ENCODE data around the gene RALGAPB. TPM values are rescaled to one million over a fixed set of nuclear protein-coding genes. Genes with fewer than 3 reads are reported as not detected.

RALGAPB gene
- total RNA-seq (2021; ENCODE audit: unreplicated experiment) (24.0 TPM), Bru-seq, nascent RNA (percentile 82 among the genes with signal in this experiment), BruChase-seq, experiment 1, labeled RNA remaining after a 6-hour chase (percentile 83 among the genes with signal in this experiment), BruChase-seq, experiment 2, labeled RNA remaining after a 2-hour chase (percentile 85 among the genes with signal in this experiment)
- polyA plus RNA-seq (2012): 10.2 and 10.8 TPM in 2 replicates
- long read RNA-seq, full-length matches to known transcripts: 4 of 18 reads
- long read RNA-seq, partial matches to known transcripts: 7 of 18 reads
- long read RNA-seq, other reads (novel, unspliced or antisense): 7 of 18 reads

DNA sequence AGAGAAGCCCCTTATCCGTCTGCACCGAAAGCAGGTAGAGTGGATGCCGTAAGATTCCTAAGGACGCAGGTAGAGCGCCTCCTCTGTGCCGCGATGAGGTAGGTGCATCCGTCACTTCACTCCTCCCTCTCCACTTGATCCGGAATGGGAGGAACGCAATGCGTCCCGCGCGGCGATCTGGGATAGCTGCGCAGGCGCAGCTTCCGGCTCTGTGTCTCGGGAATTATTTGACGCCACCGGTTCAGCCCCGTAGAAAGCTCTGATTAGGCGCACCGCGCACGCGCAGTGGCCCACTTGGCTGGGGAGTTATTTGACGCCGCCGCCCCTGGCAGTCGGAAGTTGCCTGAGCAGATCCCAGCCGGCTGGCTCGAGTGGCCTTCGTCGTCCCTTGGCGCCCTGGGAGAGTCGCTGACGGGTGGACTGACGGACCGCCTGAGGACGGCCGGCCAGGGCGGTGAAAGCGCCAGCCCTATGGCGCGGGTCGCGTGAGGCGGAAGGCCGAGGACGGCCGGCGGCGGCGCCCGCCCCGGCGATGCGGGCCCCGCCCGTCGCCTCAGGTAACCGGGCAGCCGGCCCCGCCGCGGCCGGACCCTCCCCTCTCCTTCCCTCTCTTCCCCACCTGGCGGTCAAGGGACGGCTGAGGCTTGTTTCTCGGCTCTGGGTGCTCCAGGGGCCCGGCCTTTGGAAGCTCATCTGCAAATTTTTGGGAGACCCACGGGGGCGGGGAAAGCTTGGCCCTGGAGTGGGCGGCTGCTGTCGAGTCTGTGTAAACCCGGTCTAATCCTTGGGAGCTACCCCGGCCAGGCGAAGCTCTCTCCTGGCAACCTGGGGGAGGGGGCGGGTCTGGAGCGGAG lies at the start of gene RALGAPB:
RALGAPB (plus strand) TSS at position 331 of the 854 bp plus-strand sequence. CDS start 15,590 bp downstream, outside the sequence.
- H3K4me2 ChIP-seq (ENCODE audit: low read length): peak within 1 kb of the TSS; percentile 88
- no peaks in the 10 kb centered on the region for H4K20me1 ChIP-seq (ENCODE audit: insufficient read depth)
- intact Hi-C loops (cut with micrococcal nuclease): no loop called here
- peak within 1 kb of the TSS; percentile 78 for H3K9ac ChIP-seq (ENCODE audit: low read length)
- H3K4me1 ChIP-seq (ENCODE audit: control insufficient read depth in 1 of 2, insufficient read depth in 2 of 2, low read length in 2 of 2): peaks cover 10 to 17% of the 10 kb centered on the region in 2 experiments; a peak in 3 of 4 replicates
- no peaks in the 10 kb centered on the region; a peak in 1 of 4 replicates for H3K9me3 ChIP-seq (ENCODE audit: control insufficient read depth in 1 of 2, insufficient read depth in 1 of 2, low read depth in 1 of 2, low read length in 2 of 2)
- H3K36me3 ChIP-seq (ENCODE audit: control insufficient read depth in 1 of 2, insufficient read depth in 2 of 2, low read length in 2 of 2): no peaks in the 10 kb centered on the region
- CTCF ChIA-PET: interaction anchor here (0.6 to 2.2 kb wide), 5 partner anchors 13 to 38 kb away, joined by 3 to 14 read pairs (median 7); partner anchors contain the start of gene SNHG17
- ATAC-seq (peak; percentile 96), DNase-seq (ENCODE audit: low read depth, low spot score) (peak; percentile 98)
- no TSS peak for BruUV-seq (replicated peaks)
- H3K4me3 ChIP-seq (replicated peaks in 1 of 2; ENCODE audit: low read depth in 1 of 2, low read length in 2 of 2): peak within 1 kb of the TSS; percentile 76 to 90
- H3K27ac ChIP-seq (ENCODE audit: low read depth, low read length): peak within 1 kb of the TSS; percentile 85
- H2AFZ ChIP-seq (ENCODE audit: low read depth, low read length, poor library complexity, severe bottlenecking): no peak within 1 kb of the TSS
- peak; percentile 56 for TF ChIP-seq TCF7L2 (IDR thresholded peaks at IDR 0.05; ENCODE audit: borderline replicate concordance, extremely low read depth, insufficient read depth, insufficient read length)
- TF ChIP-seq EZH2phosphoT487 (IDR thresholded peaks at IDR 0.05; ENCODE audit: borderline replicate concordance): no peak
- peak; percentile 4 for TF ChIP-seq YY1 (IDR thresholded peaks at IDR 0.05; ENCODE audit: extremely low read depth, insufficient replicate concordance, low read depth, low read length)
- TF ChIP-seq, protein P1, sequence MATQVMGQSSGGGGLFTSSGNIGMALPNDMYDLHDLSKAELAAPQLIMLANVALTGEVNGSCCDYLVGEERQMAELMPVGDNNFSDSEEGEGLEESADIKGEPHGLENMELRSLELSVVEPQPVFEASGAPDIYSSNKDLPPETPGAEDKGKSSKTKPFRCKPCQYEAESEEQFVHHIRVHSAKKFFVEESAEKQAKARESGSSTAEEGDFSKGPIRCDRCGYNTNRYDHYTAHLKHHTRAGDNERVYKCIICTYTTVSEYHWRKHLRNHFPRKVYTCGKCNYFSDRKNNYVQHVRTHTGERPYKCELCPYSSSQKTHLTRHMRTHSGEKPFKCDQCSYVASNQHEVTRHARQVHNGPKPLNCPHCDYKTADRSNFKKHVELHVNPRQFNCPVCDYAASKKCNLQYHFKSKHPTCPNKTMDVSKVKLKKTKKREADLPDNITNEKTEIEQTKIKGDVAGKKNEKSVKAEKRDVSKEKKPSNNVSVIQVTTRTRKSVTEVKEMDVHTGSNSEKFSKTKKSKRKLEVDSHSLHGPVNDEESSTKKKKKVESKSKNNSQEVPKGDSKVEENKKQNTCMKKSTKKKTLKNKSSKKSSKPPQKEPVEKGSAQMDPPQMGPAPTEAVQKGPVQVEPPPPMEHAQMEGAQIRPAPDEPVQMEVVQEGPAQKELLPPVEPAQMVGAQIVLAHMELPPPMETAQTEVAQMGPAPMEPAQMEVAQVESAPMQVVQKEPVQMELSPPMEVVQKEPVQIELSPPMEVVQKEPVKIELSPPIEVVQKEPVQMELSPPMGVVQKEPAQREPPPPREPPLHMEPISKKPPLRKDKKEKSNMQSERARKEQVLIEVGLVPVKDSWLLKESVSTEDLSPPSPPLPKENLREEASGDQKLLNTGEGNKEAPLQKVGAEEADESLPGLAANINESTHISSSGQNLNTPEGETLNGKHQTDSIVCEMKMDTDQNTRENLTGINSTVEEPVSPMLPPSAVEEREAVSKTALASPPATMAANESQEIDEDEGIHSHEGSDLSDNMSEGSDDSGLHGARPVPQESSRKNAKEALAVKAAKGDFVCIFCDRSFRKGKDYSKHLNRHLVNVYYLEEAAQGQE (IDR thresholded peaks at IDR 0.05; ENCODE audit: low read depth): no peak
- TF ChIP-seq FOSL1 (IDR thresholded peaks at IDR 0.05; ENCODE audit: low read depth): no peak
- TF ChIP-seq CEBPB (IDR thresholded peaks at IDR 0.05; ENCODE audit: low read depth): no peak
- peak; percentile 86 for TF ChIP-seq POLR2A (IDR thresholded peaks at IDR 0.05; ENCODE audit: borderline replicate concordance, extremely low read depth, insufficient read depth, insufficient read length)
- peak; percentile 66 for TF ChIP-seq ELF1 (IDR thresholded peaks at IDR 0.05; ENCODE audit: borderline replicate concordance, low read depth)
- TF ChIP-seq, protein P2, sequence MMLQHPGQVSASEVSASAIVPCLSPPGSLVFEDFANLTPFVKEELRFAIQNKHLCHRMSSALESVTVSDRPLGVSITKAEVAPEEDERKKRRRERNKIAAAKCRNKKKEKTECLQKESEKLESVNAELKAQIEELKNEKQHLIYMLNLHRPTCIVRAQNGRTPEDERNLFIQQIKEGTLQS (IDR thresholded peaks at IDR 0.05): no peak
- TF ChIP-seq, protein P3, sequence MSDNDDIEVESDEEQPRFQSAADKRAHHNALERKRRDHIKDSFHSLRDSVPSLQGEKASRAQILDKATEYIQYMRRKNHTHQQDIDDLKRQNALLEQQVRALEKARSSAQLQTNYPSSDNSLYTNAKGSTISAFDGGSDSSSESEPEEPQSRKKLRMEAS (IDR thresholded peaks at IDR 0.05): no peak
- peak; percentile 45; the same call in 1 of the 2 replicates for TF ChIP-seq RAD21 (IDR thresholded peaks at IDR 0.05; ENCODE audit: low read depth)
- peak; percentile 94 for TF ChIP-seq POLR2AphosphoS5 (IDR thresholded peaks at IDR 0.05; ENCODE audit: low read depth, low read length)
- TF ChIP-seq, protein P4, sequence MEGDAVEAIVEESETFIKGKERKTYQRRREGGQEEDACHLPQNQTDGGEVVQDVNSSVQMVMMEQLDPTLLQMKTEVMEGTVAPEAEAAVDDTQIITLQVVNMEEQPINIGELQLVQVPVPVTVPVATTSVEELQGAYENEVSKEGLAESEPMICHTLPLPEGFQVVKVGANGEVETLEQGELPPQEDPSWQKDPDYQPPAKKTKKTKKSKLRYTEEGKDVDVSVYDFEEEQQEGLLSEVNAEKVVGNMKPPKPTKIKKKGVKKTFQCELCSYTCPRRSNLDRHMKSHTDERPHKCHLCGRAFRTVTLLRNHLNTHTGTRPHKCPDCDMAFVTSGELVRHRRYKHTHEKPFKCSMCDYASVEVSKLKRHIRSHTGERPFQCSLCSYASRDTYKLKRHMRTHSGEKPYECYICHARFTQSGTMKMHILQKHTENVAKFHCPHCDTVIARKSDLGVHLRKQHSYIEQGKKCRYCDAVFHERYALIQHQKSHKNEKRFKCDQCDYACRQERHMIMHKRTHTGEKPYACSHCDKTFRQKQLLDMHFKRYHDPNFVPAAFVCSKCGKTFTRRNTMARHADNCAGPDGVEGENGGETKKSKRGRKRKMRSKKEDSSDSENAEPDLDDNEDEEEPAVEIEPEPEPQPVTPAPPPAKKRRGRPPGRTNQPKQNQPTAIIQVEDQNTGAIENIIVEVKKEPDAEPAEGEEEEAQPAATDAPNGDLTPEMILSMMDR (IDR thresholded peaks at IDR 0.05 in 2 of 3, conservative IDR thresholded peaks at IDR 0.05 in 1 of 3; ENCODE audit: borderline replicate concordance in 1 of 3, insufficient read depth in 1 of 3, low read depth in 2 of 3, low read length in 2 of 3): peak in 2 of 3 experiments; percentile 40; a peak in 4 of 6 replicates
- TF ChIP-seq ZFX (IDR thresholded peaks at IDR 0.05): peak; percentile 79
- POLR2A ChIA-PET: interaction anchor here (0.7 to 1.7 kb wide), 11 partner anchors 8 to 55 kb away, joined by 3 to 13 read pairs (median 3); partner anchors contain the start of gene SNHG17
- RAD21 ChIA-PET (ENCODE audit: low non-redundant PET in 1 of 2, low total read pairs in 2 of 2, uncharacterized antibody in 2 of 2, unreplicated experiment in 2 of 2): no interaction called here
- H3K9me2 ChIP-seq (ENCODE audit: insufficient read depth): no peaks in the 10 kb centered on the region
- no peaks in the 10 kb centered on the region for H3K27me3 ChIP-seq (ENCODE audit: insufficient read depth, low read length)
- peaks cover 48% of the 10 kb centered on the region for H3K79me2 ChIP-seq (ENCODE audit: insufficient read depth, low read length)

Data from HCT116 (cell line).